ENCODE data around the gene LIMCH1.

The LIMCH1 gene

GRCh38 chr4:41579526-41579925, 41.6 kb downstream of the LIMCH1 start:
- H3K36me3 ChIP-seq, result peaks cover 0 to 3% (median 0%) of the 10 kb centered on the region in 3 donors
- H3K9me3 ChIP-seq, result peaks cover 0 to under 1% (median 0%) of the 10 kb centered on the region in 3 donors
- H3K27ac ChIP-seq, result no peak overlapping the region
- peaks cover 0 to 60% (median 14%) of the 10 kb centered on the region in 4 donors for H3K4me1 ChIP-seq
- intact Hi-C loops (cut with DNase I; ENCODE audit: low total_unique reads), result no loop called here
- H3K4me3 ChIP-seq, result no peak overlapping the region
- DNase-seq, result no peak
- TF ChIP-seq, protein P1, sequence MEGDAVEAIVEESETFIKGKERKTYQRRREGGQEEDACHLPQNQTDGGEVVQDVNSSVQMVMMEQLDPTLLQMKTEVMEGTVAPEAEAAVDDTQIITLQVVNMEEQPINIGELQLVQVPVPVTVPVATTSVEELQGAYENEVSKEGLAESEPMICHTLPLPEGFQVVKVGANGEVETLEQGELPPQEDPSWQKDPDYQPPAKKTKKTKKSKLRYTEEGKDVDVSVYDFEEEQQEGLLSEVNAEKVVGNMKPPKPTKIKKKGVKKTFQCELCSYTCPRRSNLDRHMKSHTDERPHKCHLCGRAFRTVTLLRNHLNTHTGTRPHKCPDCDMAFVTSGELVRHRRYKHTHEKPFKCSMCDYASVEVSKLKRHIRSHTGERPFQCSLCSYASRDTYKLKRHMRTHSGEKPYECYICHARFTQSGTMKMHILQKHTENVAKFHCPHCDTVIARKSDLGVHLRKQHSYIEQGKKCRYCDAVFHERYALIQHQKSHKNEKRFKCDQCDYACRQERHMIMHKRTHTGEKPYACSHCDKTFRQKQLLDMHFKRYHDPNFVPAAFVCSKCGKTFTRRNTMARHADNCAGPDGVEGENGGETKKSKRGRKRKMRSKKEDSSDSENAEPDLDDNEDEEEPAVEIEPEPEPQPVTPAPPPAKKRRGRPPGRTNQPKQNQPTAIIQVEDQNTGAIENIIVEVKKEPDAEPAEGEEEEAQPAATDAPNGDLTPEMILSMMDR (IDR thresholded peaks at IDR 0.05), result no peak
- no peaks in the 10 kb centered on the region for H3K27me3 ChIP-seq

DNA sequence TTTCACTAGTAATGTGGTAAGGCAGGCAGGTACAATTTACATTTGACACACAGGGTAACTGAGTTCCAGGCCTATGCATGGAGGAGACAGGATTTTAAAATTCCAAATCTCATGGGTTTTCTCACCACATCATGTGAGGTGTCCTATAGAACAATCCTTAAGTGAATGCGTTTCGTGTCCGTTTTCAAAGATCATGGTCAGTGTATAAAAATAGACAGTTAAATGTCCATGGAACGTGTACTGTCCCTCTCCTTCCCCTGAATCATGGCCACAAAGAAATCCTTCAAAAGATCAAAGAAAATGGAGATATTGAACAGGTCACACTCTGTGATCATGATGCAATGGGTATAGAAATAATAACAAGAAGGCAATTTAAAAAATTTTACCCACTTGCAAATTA, 42.0 kb downstream of the LIMCH1 start:
- peaks cover 0 to 5% (median 0%) of the 10 kb centered on the region in 3 donors for H3K9me3 ChIP-seq
- TF ChIP-seq, protein P1 (IDR thresholded peaks at IDR 0.05), result no peak
- peaks cover 0 to 3% (median 0%) of the 10 kb centered on the region in 3 donors for H3K36me3 ChIP-seq
- H3K4me1 ChIP-seq, result peaks cover 0 to 56% (median 11%) of the 10 kb centered on the region in 4 donors
- no peaks in the 10 kb centered on the region for H3K27me3 ChIP-seq
- H3K27ac ChIP-seq, result no peak overlapping the region
- no peak overlapping the region for H3K4me3 ChIP-seq
- DNase-seq, result no peak
- intact Hi-C loops (cut with DNase I; ENCODE audit: low total_unique reads), result no loop called here

GRCh38 chr4:41586675-41587225, 48.8 kb downstream of the LIMCH1 start:
- H3K27ac ChIP-seq, result no peak overlapping the region

GRCh38 chr4:41587286-41587685, 49.3 kb downstream of the LIMCH1 start:
- TF ChIP-seq, protein P1 (IDR thresholded peaks at IDR 0.05), result no peak

More at GRCh38 chr4:41586675-41587225, 48.8 kb downstream of the LIMCH1 start:
- Histone ChIP-seq H3K36me3 (peaks cover 0 to 3% (median 0%) of the 10 kb centered on the region in 3 donors), H3K4me3 (no peak overlapping the region), H3K9me3 (peaks cover 0 to 6% (median 0%) of the 10 kb centered on the region in 3 donors), H3K4me1 (peaks cover 0 to 39% (median 18%) of the 10 kb centered on the region in 4 donors), H3K27me3 (no peaks in the 10 kb centered on the region)
- DNase-seq, result no peak
- intact Hi-C loops (cut with DNase I; ENCODE audit: low total_unique reads), result no loop called here
- TF ChIP-seq, protein P1 (IDR thresholded peaks at IDR 0.05), result no peak

GRCh38 chr4:41590591-41590990, 52.6 kb downstream of the LIMCH1 start:
- TF ChIP-seq, protein P1 (IDR thresholded peaks at IDR 0.05), result no peak
- no peak overlapping the region for H3K4me3 ChIP-seq
- H3K9me3 ChIP-seq, result no peaks in the 10 kb centered on the region
- no peak overlapping the region for H3K27ac ChIP-seq
- intact Hi-C loops (cut with DNase I; ENCODE audit: low total_unique reads), result no loop called here
- peaks cover 0 to 57% (median 34%) of the 10 kb centered on the region in 4 donors for H3K4me1 ChIP-seq
- H3K36me3 ChIP-seq, result no peaks in the 10 kb centered on the region
- H3K27me3 ChIP-seq, result no peaks in the 10 kb centered on the region
- DNase-seq, result no peak

More at GRCh38 chr4:41587286-41587685, 49.3 kb downstream of the LIMCH1 start:
- H3K27me3 ChIP-seq, result no peaks in the 10 kb centered on the region
- H3K4me1 ChIP-seq, result peaks cover 0 to 39% (median 18%) of the 10 kb centered on the region in 4 donors
- H3K36me3 ChIP-seq, result peaks cover 0 to 3% (median 0%) of the 10 kb centered on the region in 3 donors
- no peak overlapping the region for H3K27ac ChIP-seq
- no peak for DNase-seq
- H3K4me3 ChIP-seq, result no peak overlapping the region
- H3K9me3 ChIP-seq, result peaks cover 0 to 6% (median 0%) of the 10 kb centered on the region in 3 donors
- intact Hi-C loops (cut with DNase I; ENCODE audit: low total_unique reads), result no loop called here

Data from tibial artery (tissue), 4 donors.